ENCODE results near the gene ITPR1.
"Not testable (repeated sequence)": the region's sequence is repeated elsewhere in the genome, so short reads cannot be mapped to it uniquely, and the experiment has no call there.

Gene ITPR1

GRCh38 chr3:4571690-4572334 lies 78.7 kb downstream of the ITPR1 start:
- DNase-seq (ENCODE audit: low spot score) = no peak

GRCh38 chr3:4573153-4573552 lies 80.0 kb downstream of the ITPR1 start:
- DNase-seq (ENCODE audit: low spot score) = no peak

GRCh38 chr3:4574426-4574965 lies 81.3 kb downstream of the ITPR1 start:
- DNase-seq (ENCODE audit: low spot score) = no peak

DNA sequence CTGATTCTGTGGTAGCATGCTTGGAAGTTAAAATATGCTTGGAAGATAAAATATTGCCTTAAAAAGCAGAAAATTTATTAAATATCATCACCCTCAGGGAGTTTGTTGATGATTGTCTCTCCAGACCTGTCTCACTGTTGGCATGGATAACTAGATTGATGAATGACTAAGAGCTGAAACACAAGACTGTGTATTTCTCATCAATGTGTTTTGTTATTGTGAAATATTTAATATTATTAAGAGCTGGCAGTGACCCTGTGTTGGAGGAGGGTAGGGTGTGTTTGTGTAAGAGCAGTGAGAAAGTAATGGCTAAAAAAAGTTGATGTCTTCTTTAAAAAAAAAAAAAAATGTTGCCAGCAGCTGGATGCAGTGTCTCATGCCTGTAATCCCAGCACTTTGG lies 82.2 kb downstream of the ITPR1 start:
- DNase-seq (ENCODE audit: low spot score) = no peak

GRCh38 chr3:4577721-4578120 lies 84.6 kb downstream of the ITPR1 start:
- no peak for DNase-seq (ENCODE audit: low spot score)

GRCh38 chr3:4580346-4581123 lies 87.4 kb downstream of the ITPR1 start:
- no peak for DNase-seq (ENCODE audit: low spot score)

- no peak for DNase-seq (ENCODE audit: low spot score)
Measured at GRCh38 chr3:4581124-4581424, 87.9 kb downstream of the ITPR1 start.

DNA sequence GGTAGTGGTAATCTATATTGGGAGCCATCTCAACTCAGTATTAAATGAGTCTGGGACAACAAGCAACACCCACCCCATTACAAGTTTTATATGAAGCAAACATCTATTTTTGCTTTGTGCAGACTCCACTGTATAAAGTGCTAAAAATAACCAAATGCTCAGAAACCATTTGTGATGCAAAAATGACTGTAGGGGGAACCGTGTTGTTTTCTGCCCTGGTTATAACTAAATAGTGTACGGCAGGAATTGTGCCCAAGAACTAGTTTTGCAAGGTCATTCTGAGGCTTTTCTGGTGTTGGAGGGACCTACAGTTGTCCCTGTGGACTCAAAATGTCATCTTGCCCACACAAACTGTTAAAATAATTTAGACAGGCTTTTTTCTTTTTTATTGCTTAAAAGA lies 88.3 kb downstream of the ITPR1 start:
- DNase-seq (ENCODE audit: low spot score) = no peak

DNA sequence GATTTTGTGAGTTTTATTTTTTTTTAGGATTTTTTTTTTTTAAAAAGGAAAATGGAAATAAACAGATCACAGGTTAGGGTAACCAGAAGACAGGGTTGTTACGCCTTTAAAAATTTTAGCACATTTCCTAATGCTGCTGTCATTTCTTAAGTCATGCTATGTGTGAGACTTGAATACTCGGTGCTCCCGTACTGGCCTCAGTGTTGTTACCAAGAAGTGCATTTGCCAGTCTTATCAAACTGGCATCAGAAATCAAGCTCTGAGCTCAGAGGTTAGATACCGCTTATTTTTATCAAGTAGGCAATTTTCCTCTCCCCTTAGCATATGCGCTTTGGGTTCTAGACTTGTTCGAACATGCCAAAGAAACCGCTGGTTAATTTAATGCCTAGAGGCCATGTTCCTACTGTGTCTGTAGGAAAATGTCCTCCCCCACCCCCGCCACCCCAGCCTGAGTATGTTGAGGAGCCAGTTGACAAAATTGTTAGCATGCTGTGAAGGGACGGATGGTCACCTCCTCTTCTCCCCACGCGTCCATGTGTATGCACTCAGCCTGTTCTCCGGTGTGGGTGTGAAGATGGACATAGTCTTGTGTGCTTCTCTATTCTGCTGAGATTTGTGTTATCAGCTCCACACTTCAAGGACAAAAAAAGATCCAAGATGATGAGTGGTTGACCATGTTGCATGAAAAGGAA lies 88.9 kb downstream of the ITPR1 start:
- DNase-seq (ENCODE audit: low spot score) = no peak

DNA sequence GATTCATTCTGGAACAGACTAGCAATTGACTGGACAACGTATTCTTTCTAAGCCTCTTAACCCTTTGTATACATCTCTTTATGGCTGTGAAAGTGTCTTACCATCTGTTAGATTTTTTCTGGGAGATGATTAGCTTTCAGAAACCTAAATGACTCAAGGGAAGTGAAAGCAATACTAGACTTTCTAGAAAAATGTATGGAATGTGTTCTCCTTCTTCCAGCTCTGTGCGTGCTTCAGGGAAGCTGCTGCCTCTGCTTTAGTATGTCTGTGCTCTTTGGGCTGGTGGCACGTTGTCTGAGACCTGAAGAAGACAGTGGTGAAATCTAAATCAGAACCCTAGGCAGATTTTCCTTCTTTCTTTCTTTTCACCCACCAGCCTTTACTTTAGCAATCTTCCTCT lies 89.5 kb downstream of the ITPR1 start:
- DNase-seq (ENCODE audit: low spot score) = no peak

DNA sequence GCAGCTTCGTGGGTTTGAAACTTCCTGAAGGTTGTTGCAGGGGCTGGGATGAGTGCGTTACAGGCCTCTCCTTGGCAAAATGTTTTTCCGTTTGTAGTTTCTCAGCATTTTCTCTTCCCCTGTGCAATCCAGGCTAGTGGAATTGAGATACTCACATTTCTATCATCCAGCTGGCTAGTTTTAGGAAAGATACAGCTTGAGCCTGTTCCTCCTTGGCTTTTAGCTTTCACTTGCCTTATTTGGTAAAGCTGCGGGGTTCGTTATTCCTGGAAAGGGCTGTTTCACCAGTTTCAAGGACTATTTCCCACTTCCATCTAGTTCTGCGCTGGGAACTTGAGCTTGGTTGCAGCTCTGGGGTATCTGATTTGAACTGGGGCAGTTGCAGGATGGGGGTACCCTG lies 90.3 kb downstream of the ITPR1 start:
- DNase-seq (ENCODE audit: low spot score) = no peak

DNA sequence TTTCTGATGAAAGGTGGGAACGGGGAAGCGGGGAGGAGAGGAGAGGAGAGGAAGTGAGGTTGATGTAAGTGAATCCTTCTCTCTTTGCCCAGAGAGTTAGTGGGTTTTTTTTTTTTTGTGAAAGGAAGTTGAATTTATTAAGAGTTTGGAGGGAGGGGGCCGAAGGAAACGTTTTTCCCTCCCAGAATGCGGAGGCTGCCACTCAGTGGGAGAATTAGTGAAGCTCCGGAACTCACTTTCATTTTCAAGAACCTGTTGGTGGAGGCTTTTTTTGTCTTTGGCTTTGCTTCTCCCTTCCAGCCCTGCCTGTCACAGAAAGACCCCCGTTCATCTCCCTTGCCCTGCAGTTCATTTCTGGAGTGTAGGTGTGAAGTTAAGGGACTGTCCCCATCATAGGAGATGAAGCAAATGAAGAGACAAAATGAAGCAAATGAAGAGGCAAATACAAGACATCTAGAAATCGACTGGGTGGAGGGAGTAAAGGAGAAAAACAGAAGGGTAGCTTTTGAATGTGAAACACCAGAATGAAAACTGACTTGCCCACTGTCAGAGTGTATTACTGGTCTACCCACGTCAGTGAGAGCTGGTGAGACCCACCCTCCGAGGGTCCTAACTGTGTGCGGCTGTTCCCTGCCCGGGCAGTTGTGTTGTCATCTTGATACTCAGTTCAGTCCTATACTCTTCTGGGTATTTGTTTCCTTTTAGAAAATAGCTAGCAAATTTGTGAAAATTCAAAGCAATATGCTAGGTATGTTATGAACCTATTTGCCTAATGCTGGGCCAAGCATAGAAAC lies 91.5 kb downstream of the ITPR1 start:
- DNase-seq (ENCODE audit: low spot score) = no peak

DNA sequence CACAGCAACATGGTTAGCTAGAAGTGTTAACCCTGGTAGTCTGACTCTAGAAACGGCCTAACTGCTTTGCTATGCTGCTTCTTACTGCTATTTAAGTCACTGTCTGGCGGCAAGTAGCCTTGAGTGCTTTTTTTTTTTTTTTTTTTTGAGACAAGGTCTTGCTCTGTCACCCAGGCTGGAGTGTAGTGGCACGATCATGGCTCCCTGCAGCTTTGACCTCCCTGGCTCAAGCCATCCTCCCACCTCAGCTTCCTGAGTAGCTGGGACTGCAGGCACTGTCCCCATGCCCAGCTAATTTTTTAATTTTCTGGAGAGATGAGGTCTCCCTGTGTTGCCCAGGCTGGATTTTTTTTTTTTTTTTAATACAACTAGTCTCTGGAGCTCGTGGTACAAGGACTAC lies 93.2 kb downstream of the ITPR1 start:
- DNase-seq (ENCODE audit: low spot score) = no peak

- no peak for DNase-seq (ENCODE audit: low spot score)
Measured at GRCh38 chr3:4587061-4587837, 94.1 kb downstream of the ITPR1 start.

GRCh38 chr3:4587838-4588105 lies 94.6 kb downstream of the ITPR1 start:
- no peak for DNase-seq (ENCODE audit: low spot score)

- DNase-seq (ENCODE audit: low spot score) = no peak
Measured at GRCh38 chr3:4588466-4588865, 95.3 kb downstream of the ITPR1 start.

GRCh38 chr3:4589475-4590097 lies 96.4 kb downstream of the ITPR1 start:
- no peak for DNase-seq (ENCODE audit: low spot score)

- DNase-seq (ENCODE audit: low spot score) = not testable (repeated sequence)
Measured at GRCh38 chr3:4590849-4591248, 97.7 kb downstream of the ITPR1 start.

GRCh38 chr3:4591669-4592068 lies 98.5 kb downstream of the ITPR1 start:
- DNase-seq (ENCODE audit: low spot score) = no peak

DNA sequence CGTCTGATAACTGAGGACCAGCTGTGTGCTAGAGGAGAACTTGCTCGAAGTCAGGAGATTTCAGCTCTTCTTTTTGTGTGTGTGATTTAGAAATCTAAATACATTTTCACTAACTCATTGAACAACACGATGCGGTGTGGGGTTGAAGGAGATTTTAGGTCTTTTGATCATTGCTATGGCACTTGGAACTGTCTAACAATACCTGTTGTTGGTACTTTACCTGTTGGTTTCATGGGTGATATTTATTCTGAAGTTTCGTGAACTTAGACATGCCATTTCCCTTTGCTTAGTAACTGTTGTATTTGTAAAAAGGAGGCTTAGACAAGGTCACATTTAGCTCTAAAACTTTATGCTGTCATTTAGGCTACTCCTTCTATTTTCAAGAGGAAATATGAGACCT lies 99.9 kb downstream of the ITPR1 start:
- no peak for DNase-seq (ENCODE audit: low spot score)

DNA sequence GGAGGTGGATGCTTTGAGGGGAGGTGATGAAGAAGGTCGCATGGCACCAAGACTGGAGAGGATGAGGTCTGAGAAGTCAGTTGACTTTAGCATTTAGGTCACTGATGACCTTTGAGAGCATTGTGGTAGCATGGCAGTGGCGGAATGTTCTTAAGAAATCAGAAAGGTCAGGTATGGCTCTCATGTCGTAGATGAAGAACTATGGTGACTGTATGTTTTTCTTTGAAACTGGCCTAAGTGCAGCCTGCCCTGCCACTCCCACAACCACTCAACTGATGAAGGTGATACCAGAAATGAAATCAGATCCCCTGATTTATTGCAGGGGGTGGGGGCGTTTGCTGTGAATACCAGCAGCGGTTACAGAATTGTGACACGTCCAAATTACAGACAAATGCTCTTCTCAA lies 102.6 kb downstream of the ITPR1 start:
- no peak for DNase-seq (ENCODE audit: low spot score)

Data from ecto neural progenitor cell (in vitro differentiated cells).